ENCODE results near the gene RHOG. TPM values are rescaled to one million over a fixed set of nuclear protein-coding genes. Genes with fewer than 3 reads are reported as not detected.

The RHOG gene
- total RNA-seq, 6 experiments from 2014 or later = 13.9 to 31.5 (median 22.0) TPM

GRCh38 chr11:3823762-3824506, 16.8 kb downstream of the RHOG start:
- WGBS (ENCODE audit: insufficient coverage, low coverage, low lambda C conversion rate, missing lambda C conversion rate) = 91% methylated on average over 11 of the region's 30 CpGs
- intact Hi-C loops (cut with DNase I) = no loop called here
- TF ChIP-seq, protein P1, sequence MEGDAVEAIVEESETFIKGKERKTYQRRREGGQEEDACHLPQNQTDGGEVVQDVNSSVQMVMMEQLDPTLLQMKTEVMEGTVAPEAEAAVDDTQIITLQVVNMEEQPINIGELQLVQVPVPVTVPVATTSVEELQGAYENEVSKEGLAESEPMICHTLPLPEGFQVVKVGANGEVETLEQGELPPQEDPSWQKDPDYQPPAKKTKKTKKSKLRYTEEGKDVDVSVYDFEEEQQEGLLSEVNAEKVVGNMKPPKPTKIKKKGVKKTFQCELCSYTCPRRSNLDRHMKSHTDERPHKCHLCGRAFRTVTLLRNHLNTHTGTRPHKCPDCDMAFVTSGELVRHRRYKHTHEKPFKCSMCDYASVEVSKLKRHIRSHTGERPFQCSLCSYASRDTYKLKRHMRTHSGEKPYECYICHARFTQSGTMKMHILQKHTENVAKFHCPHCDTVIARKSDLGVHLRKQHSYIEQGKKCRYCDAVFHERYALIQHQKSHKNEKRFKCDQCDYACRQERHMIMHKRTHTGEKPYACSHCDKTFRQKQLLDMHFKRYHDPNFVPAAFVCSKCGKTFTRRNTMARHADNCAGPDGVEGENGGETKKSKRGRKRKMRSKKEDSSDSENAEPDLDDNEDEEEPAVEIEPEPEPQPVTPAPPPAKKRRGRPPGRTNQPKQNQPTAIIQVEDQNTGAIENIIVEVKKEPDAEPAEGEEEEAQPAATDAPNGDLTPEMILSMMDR (IDR thresholded peaks at IDR 0.05) = no peak
- no peak for TF ChIP-seq POLR2A (IDR thresholded peaks at IDR 0.05)

DNA sequence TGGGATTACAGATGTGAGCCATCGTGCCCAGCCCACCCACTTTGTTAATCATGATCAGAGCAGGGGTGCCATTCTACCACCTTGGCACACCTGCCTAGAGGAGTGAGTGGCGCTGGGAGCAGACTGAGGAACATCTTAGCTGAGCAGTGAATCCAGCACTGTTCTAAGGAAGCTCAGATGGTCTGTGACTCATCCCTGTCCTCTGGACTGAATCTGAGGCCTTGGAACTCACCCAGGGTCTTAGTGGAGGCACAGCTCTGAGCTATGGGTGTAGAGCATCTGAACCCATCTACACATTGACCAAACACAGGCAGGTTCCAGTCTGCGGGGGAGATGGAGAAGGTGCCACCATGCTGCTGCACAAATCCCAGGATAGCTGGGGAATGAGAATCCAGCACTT, 17.5 kb downstream of the RHOG start:
- intact Hi-C loops (cut with DNase I) = no loop called here
- no peaks in the 10 kb centered on the region for H3K9me3 ChIP-seq
- H3K36me3 ChIP-seq = peaks cover 0 to 13% (median 10%) of the 10 kb centered on the region in 4 donors
- no peaks in the 10 kb centered on the region for H3K4me1 ChIP-seq
- ATAC-seq (no peak), DNase-seq (no peak)
- no peak overlapping the region for H3K27ac ChIP-seq
- WGBS (ENCODE audit: insufficient coverage, low coverage, low lambda C conversion rate, missing lambda C conversion rate) = 100% methylated on average over 1 of the region's 3 CpGs
- H3K4me3 ChIP-seq = no peak overlapping the region
- H3K27me3 ChIP-seq = no peaks in the 10 kb centered on the region
- no peak for TF ChIP-seq POLR2A (IDR thresholded peaks at IDR 0.05)
- TF ChIP-seq, protein P1 (IDR thresholded peaks at IDR 0.05) = no peak

More at GRCh38 chr11:3823762-3824506, 16.8 kb downstream of the RHOG start:
- Histone ChIP-seq H3K9me3 (no peaks in the 10 kb centered on the region), H3K4me3 (no peak overlapping the region), H3K36me3 (peaks cover 0 to 13% (median 10%) of the 10 kb centered on the region in 4 donors), H3K27me3 (no peaks in the 10 kb centered on the region), H3K4me1 (no peaks in the 10 kb centered on the region), H3K27ac (no peak overlapping the region)
- ATAC-seq (no peak), DNase-seq (no peak)

DNA sequence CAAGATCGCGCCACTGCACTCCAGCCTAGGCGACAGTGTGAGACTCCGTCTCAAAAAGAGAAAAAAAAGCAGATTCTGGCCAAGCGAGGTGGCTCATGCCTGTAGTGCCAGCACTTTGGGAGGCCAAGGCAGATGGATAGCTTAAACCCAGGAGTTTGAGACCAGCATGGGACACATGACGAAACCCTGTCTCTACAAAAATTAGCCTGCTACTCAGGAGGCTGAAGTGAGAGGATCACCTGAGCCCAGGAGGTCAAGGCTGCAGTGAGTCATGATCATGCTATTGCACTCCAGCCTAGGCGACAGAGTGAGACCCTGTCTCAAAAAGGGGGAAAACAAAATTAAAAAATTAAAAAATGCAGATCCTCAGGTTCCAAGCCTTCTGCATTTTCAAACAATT, 18.4 kb downstream of the RHOG start:
- H3K27ac ChIP-seq = no peak overlapping the region
- 81% methylated on average over 5 of the region's 7 CpGs for WGBS (ENCODE audit: insufficient coverage, low coverage, low lambda C conversion rate, missing lambda C conversion rate)
- intact Hi-C loops (cut with DNase I) = no loop called here
- DNase-seq = no peak
- H3K4me1 ChIP-seq = no peaks in the 10 kb centered on the region
- H3K9me3 ChIP-seq = no peaks in the 10 kb centered on the region
- H3K27me3 ChIP-seq = no peaks in the 10 kb centered on the region
- ATAC-seq = no peak
- H3K4me3 ChIP-seq = no peak overlapping the region
- no peak for TF ChIP-seq POLR2A (IDR thresholded peaks at IDR 0.05)
- TF ChIP-seq, protein P1 (IDR thresholded peaks at IDR 0.05) = no peak
- peaks cover 0 to 6% (median 4%) of the 10 kb centered on the region in 4 donors for H3K36me3 ChIP-seq

GRCh38 chr11:3820971-3821370, 19.8 kb downstream of the RHOG start:
- no peak for DNase-seq
- Histone ChIP-seq H3K4me3 (no peak overlapping the region), H3K27me3 (no peaks in the 10 kb centered on the region), H3K27ac (no peak overlapping the region), H3K4me1 (no peaks in the 10 kb centered on the region), H3K9me3 (no peaks in the 10 kb centered on the region), H3K36me3 (no peaks in the 10 kb centered on the region)
- no peak for ATAC-seq
- TF ChIP-seq POLR2A (IDR thresholded peaks at IDR 0.05) = no peak
- TF ChIP-seq, protein P1 (IDR thresholded peaks at IDR 0.05) = no peak
- intact Hi-C loops (cut with DNase I) = no loop called here
- no CpG with 5 or more reads among the region's 2 CpGs for WGBS (ENCODE audit: insufficient coverage, low coverage, low lambda C conversion rate, missing lambda C conversion rate)
